Upper lobe of left lung (tissue), 4 donors: Measurements from ENCODE around the gene SPTBN1.

Source experiments
- CTCF ChIP-seq, 6 experiments: fragments of 450-650 bp in 4 of 6; fragments of 200-600 bp in 2 of 6; sonication (generic) in 2 of 6; IDR thresholded peaks; one replicate each; pipeline ENCODE4 v1.5.1; 2016 to 2019; ENCODE audit warnings: antibody characterized with exemption in 6 of 6
- POLR2A ChIP-seq, 4 donors: fragments of 450-650 bp; IDR thresholded peaks; one replicate each; pipeline ENCODE4 v1.5.1; 2016 to 2017; ENCODE audit warnings: antibody characterized with exemption in 4 of 4, mild to moderate bottlenecking in 2 of 4
- POLR2AphosphoS5 ChIP-seq, 2 donors: sonication (generic); formaldehyde crosslinking; IDR thresholded peaks; one replicate each; pipeline ENCODE4 v1.5.1; 2017; ENCODE audit warnings: antibody characterized with exemption in 2 of 2

- no peak for TF ChIP-seq CTCF (IDR thresholded peaks at IDR 0.05)
- TF ChIP-seq POLR2AphosphoS5 (IDR thresholded peaks at IDR 0.05): no peak
- TF ChIP-seq POLR2A (IDR thresholded peaks at IDR 0.05): no peak
Observed at GRCh38 chr2:54471221-54471711, 15.1 kb downstream of the SPTBN1 start.
